Measurements from ENCODE around the gene MAP3K3.

- TF ChIP-seq CTCF (IDR thresholded peaks at IDR 0.05; ENCODE audit: insufficient read depth, low read length, poor library complexity, severe bottlenecking) (no peak), EZH2phosphoT487 (conservative IDR thresholded peaks at IDR 0.05; ENCODE audit: low read length) (no peak)
Observed at GRCh38 chr17:63598281-63598680, 23.9 kb upstream of the MAP3K3 start.
